HEK293 (cell line): ENCODE measurements around the gene MUC2.

ENCODE experiments used
- HOXA7 ChIP-seq: sonication (generic); formaldehyde crosslinking; IDR thresholded peaks from 2 replicates; pipeline ENCODE4 v1.8.1; 2022; ENCODE audit warnings: missing genetic modification reagents, borderline replicate concordance
- KLF9 ChIP-seq: fragments of 450-650 bp; formaldehyde crosslinking; IDR thresholded peaks from 2 replicates; pipeline ENCODE4 v1.5.1; 2016; ENCODE audit warnings: missing biosample characterization, missing genetic modification characterization, low read depth
- MEIS1 ChIP-seq: sonication (generic); formaldehyde crosslinking; IDR thresholded peaks from 2 replicates; pipeline ENCODE4 v1.8.1; 2022; ENCODE audit warnings: missing genetic modification reagents, mild to moderate bottlenecking, borderline replicate concordance
- PRDM10 ChIP-seq: fragments of 450-650 bp; formaldehyde crosslinking; IDR thresholded peaks from 2 replicates; pipeline ENCODE4 v1.5.1; 2016; ENCODE audit warnings: missing biosample characterization, missing genetic modification characterization
- ZNF350 ChIP-seq: fragments of 450-650 bp; formaldehyde crosslinking; IDR thresholded peaks from 2 replicates; pipeline ENCODE4 v1.5.0; 2017; ENCODE audit warnings: missing biosample characterization, mild to moderate bottlenecking, missing genetic modification characterization
- ZNF423 ChIP-seq: fragments of 450-650 bp; formaldehyde crosslinking; IDR thresholded peaks from 2 replicates; pipeline ENCODE4 v1.5.1; 2016; ENCODE audit warnings: missing biosample characterization, missing genetic modification characterization
- ZNF670 ChIP-seq: fragments of 450-650 bp; formaldehyde crosslinking; IDR thresholded peaks from 2 replicates; pipeline ENCODE4 v1.5.1; 2016; ENCODE audit warnings: missing biosample characterization, missing genetic modification characterization, low read depth
- TF ChIP-seq, protein P1 (sequence below): fragments of 450-650 bp; formaldehyde crosslinking; IDR thresholded peaks from 2 replicates; pipeline ENCODE4 v1.5.1; 2016; ENCODE audit warnings: missing biosample characterization, missing genetic modification characterization
- TF ChIP-seq, protein P2 (sequence below): IDR thresholded peaks from 2 replicates; pipeline ENCODE4 v1.6.1; 2011; ENCODE audit warnings: mild to moderate bottlenecking, low read depth, low read length, borderline replicate concordance

- TF ChIP-seq PRDM10 (tag by site-specific recombination) (no peak), KLF9 (tag by site-specific recombination) (no peak), ZNF670 (tag by site-specific recombination) (no peak), ZNF350 (tag by site-specific recombination) (no peak), MEIS1 (no peak), HOXA7 (CRISPR knock-in tag) (no peak), ZNF423 (tag by site-specific recombination) (no peak)
- TF ChIP-seq, protein P1, sequence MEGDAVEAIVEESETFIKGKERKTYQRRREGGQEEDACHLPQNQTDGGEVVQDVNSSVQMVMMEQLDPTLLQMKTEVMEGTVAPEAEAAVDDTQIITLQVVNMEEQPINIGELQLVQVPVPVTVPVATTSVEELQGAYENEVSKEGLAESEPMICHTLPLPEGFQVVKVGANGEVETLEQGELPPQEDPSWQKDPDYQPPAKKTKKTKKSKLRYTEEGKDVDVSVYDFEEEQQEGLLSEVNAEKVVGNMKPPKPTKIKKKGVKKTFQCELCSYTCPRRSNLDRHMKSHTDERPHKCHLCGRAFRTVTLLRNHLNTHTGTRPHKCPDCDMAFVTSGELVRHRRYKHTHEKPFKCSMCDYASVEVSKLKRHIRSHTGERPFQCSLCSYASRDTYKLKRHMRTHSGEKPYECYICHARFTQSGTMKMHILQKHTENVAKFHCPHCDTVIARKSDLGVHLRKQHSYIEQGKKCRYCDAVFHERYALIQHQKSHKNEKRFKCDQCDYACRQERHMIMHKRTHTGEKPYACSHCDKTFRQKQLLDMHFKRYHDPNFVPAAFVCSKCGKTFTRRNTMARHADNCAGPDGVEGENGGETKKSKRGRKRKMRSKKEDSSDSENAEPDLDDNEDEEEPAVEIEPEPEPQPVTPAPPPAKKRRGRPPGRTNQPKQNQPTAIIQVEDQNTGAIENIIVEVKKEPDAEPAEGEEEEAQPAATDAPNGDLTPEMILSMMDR (tag by site-specific recombination): no peak
- TF ChIP-seq, protein P2, sequence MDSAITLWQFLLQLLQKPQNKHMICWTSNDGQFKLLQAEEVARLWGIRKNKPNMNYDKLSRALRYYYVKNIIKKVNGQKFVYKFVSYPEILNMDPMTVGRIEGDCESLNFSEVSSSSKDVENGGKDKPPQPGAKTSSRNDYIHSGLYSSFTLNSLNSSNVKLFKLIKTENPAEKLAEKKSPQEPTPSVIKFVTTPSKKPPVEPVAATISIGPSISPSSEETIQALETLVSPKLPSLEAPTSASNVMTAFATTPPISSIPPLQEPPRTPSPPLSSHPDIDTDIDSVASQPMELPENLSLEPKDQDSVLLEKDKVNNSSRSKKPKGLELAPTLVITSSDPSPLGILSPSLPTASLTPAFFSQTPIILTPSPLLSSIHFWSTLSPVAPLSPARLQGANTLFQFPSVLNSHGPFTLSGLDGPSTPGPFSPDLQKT: no peak
Measured at GRCh38 chr11:1033016-1033798, 41.5 kb upstream of the MUC2 start.
